T47D (cell line): ENCODE data around the gene RNASEL.
A peak's percentile ranks its signal among the peaks of the same experiment; 100 is the strongest.

Source experiments
- DNase-seq, 2 experiments: peaks; one replicate each; pipeline versions ENCODE4 v3.0.0 to v3.0.0-alpha.2; 2011 to 2012; ENCODE audit warnings: low read depth in 1 of 2, low spot score in 1 of 2
- JUND ChIP-seq: IDR thresholded peaks from 2 replicates; pipeline ENCODE4 v1.6.1; 2012; ENCODE audit warnings: low read depth
- in situ Hi-C: cut with HindIII; loops from 2 replicates; pipeline ENCODE4 v1.10.0; 2016; ENCODE audit warnings: low sequenced_read_pairs, low pct_unique_long_range_greater_than_20kb

The RNASEL gene

DNA sequence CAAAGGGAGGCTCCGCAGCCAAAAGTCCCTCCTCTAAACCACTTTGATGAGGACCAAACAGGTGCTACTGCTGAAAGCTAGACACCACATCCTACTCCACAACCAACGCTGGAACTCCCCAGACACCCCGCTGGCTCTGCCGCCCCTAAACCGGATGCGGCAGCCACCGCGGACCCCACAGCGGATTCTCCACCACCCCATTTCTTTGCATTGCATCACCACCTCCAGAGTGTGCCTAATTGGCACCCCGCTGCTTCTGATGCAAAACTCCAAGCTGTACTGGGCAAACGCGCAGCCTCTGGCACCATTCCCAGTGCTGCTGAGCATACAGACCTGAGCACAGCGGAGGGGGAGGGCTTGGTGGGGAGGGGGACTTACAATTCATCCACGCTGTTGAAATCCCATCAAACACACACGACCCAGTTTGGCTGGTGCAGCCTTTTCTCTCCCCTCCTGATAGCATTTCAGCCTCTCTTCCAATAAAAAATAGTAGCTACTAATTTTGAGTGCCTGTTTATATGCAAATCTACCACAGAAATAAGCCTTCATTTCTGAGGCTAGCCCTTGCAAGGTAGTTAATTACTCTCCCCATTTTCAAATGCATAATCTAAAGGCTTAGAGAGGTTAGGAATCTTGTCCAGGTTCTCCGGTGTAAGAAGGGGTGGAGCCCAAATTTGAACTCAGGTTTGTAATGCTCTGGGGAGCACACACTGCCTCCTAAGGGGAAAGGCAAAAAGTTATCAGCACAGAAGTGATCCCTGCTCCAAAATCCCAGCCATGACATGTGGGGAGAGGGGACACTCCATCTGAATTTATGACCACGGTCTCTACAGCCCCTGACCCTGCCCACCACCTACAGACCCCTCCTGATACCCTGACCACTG lies 27.3 kb upstream of the RNASEL start:
- DNase-seq: peak in 1 of 2 experiments; percentile 65
- in situ Hi-C loops: no loop called here
- TF ChIP-seq JUND: no peak

GRCh38 chr1:182615468-182616129 lies 26.5 kb upstream of the RNASEL start:
- no peak for TF ChIP-seq JUND
- no peak for DNase-seq

DNA sequence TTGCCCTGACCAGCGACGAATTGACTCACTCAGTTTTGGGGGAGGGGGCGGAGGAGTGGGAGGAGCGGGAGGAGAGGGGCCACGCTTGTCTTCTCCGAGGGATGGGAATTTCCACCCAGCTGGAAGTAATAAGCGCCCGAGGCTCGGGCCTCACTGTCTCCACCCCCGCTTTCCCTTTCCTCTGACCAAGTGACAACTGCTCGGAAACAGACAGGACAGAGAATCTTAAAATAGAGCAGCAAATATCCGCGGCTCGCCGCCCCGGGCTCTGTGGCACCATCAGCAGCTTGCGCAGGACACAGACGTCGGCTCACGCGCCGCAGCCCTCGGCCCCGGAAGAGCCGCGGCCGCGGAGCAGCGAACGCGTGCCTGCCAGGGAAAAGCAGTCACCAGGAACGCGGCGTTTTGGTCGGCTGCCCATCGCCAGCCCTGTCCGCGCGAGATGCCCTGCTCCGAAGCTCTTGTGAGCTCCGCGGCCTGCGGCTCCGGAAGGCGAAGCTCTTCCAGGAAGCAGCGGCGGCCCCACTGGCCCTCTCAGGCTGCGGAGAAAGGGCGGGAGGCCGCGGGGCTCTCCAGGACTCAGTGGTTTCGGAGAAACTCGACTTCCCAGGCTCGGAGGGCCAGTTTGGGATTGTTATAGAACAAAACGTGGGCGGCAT lies 25.9 kb upstream of the RNASEL start:
- TF ChIP-seq JUND: no peak
- peak; percentile 44 to 83 for DNase-seq
- in situ Hi-C loops: no loop called here

More at GRCh38 chr1:182615468-182616129, 26.5 kb upstream of the RNASEL start:
- in situ Hi-C loops: no loop called here

GRCh38 chr1:182611787-182612186 lies 22.7 kb upstream of the RNASEL start:
- DNase-seq: no peak
- no peak for TF ChIP-seq JUND
- in situ Hi-C loops: no loop called here

- TF ChIP-seq JUND: no peak
- in situ Hi-C loops: no loop called here
- DNase-seq: no peak
Measured at GRCh38 chr1:182611326-182611725, 22.3 kb upstream of the RNASEL start.

- DNase-seq: no peak
- TF ChIP-seq JUND: no peak
- in situ Hi-C loops: no loop called here
Measured at GRCh38 chr1:182610606-182611194, 21.6 kb upstream of the RNASEL start.

DNA sequence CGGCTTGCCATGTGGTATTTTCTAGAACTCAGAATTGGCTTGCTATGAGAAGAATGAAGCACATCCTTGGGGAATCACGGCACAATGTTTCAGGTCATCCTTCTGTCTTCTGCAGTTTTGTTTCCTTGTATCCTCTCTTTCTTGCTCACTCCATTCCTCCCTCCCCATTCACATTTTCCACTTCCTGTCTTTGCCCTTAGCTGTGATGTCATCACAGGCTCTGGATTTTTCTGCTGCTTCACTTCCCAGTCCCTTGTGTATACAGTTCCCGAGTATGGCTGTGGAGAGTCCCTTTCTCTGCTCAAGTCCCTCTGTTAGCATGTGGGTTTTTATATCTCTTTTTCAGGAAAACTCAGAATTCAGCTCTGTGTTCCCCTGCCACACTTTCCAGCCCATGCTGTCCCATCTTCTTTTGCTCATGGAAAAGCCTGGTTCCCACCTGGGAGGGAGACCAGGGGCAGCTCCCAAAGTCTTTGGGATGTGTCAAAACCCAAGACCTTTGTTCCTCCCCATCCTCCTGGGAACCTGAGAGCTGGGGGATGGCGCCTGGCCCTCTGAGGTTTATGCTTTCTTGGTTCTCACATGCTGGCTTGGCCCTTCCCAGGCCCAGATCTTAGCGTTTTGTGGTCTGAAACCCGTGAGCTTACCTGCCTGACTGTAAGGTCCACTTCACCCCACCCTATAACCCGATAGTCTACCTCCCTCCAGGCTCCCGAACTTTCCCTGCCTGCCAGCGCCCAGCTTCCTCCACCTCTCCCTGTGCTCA lies 20.0 kb upstream of the RNASEL start:
- no peak for DNase-seq
- TF ChIP-seq JUND: no peak
- in situ Hi-C loops: no loop called here

DNA sequence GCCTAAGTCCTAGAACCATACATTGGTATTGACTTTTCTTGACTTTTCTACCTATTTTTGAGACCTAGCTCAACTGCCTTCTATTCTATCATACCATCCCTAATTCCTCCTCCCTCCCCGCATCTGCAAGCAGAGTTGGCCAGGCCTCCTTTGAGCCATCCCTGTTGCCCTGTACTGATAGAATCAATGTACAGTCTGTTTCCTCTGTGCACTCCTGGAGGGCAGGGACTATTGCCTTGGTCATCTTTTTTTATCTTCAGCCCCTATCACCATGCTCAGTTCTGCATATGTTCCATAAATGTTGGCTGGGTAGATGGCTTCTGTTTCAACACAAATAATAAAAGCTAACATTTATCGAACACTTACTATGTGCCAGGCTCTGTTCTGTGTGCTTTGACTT lies 19.2 kb upstream of the RNASEL start:
- in situ Hi-C loops: no loop called here
- TF ChIP-seq JUND: no peak
- no peak for DNase-seq

- in situ Hi-C loops: no loop called here
- TF ChIP-seq JUND: no peak
- DNase-seq: no peak
Measured at GRCh38 chr1:182607566-182607965, 18.5 kb upstream of the RNASEL start.

- peak; percentile 96 for DNase-seq
- TF ChIP-seq JUND: no peak
- in situ Hi-C loops: no loop called here
Measured at GRCh38 chr1:182604175-182605164, 15.4 kb upstream of the RNASEL start, which contains the start of gene RGS16. Gene RGS16, minus strand, starts transcription at chr1:182604389. Its CDS starts 130 bp downstream, at chr1:182604259.
